HG02798 (cell line): ENCODE measurements around the gene USP35.
"Not testable (repeated sequence)": the region's sequence is repeated elsewhere in the genome, so short reads cannot be mapped to it uniquely, and the experiment has no call there.

Experiments used
- ATAC-seq: cut with Tn5 transposase; IDR thresholded peaks from one replicate; pipeline ENCODE4 v1.9.1; 2021; ENCODE audit warnings: mild to moderate bottlenecking; ENCODE audit not compliant: unreplicated experiment, poor library complexity

USP35 gene

DNA sequence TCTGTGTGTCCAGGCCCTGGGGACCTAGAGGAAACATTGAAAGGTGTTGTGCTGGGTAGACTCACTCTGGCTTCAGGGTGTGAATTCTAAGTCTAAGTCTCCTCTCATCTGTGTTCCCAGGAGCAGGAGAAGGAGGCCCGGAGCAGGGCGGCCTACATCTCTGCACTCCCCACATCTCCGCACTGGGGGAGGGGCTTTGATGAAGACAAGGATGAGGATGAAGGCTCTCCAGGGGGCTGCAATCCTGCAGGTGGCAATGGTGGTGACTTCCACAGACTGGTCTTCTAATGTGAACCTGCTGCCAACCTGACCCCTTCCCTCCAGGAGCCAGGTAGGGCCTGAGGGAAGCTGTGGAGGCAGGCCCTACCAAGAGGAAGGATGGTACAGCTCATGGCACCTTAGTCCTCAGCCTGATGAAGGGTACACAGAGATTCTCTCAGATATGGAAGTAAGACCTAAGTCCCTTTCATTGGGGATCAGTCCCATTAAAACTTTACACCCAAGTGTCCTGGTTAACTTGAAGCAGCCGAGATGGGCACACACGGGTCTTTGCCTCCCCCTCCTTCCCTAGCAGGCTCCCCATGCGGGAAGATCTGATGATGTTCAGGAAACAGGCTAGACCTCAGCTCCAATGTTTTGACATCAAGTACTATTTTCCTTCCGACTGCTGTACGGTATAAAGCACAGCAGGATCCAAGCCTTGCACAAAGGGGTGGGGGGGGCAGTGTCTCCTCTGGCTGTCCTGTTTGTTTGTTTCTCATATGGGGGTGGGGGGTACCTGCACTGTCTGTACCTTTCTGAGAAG is 25.0 kb downstream of the USP35 start:
- ATAC-seq = no peak

DNA sequence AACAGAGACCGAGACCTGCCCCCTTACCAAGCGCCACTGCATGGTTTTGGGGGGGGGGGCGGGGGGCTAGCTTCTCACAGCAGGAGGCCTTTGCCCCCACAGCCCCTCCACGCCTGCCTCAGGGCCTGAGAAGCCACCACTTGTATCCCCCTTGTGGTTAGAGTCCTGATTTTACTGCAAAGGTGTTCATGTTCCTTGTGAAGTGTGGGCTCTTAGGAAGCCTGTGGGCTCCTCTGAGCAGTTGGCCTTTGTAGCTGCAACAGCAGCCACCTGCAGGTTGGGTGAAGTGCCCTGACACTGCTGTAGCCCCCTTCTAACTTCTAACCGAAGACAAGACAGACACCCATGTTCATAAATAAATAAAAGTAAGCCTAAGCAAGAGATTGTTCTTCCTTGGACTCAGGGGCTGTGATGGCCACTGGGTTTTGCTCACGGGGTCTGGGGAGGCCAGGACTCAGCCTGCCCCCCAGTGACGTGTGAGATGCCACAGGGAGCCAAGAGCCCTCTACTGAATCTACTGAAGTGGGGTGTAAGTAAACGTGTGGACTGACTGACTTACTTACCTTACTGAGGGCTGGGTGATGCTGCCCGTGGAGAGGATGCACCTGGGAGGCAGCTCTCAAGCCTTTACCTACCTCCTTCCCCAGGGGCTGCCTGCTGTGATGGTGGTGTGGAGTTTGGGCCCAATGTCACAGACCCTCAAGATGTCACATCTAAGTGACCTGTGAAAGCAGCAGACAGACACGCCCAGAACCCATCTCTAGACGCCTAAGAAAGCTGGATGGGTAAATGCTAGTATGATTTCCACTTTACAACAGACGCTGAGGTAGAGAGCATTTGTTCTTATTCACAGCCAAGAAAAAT is 25.8 kb downstream of the USP35 start:
- no peak for ATAC-seq

DNA sequence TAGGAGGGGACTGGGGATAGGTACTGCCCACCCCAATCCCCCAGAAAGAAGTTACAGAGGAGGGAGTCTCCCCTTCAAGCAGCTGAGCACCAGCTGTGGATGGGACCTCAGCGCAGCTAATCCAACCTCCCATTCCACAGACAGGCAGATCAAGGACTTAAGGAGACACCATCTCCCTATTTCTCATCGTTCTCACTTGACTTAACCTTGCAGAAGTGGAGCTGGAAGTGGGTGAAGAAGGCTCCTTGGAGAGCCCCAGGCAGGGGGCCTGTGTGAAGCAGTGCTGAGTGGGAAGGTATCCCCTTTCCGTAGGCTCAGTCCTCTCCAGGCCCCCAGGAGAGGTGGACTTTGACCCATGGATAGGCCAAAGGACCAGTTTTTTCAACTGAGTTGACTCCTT is 27.3 kb downstream of the USP35 start:
- no peak for ATAC-seq

DNA sequence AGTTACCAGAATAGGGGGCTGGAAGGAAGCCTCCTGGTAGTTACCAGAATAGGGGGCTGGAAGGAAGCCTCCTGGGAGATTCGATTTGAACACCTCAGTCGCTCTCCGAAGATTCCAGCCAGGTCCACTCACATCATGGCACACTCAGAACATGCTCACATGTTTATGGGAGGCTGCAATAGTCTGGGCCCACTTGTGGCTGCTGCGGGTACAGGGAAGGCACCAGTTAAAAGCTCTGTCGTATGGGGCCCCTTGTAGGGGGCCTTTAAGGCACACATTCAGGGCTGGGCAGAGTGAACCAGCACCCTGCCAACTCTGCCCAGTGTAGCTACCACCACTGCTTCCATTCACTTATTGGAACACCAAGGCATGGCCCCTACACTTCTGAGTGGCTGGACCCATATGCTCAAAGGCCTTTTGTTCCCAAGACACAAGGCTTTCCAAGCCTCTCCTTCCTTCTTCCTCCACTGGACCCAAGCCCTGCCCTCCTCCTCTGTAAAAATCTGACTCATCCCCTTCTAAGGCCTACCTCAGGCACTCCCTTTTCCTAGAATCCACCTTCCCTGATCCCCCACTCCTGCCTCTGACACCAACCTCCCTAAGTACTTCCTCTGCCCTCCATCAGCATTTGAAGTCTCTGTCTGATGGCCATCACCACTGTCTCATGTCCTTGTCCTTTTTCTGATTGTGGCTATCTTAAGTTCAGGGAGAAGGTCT is 28.0 kb downstream of the USP35 start:
- ATAC-seq = no peak

DNA sequence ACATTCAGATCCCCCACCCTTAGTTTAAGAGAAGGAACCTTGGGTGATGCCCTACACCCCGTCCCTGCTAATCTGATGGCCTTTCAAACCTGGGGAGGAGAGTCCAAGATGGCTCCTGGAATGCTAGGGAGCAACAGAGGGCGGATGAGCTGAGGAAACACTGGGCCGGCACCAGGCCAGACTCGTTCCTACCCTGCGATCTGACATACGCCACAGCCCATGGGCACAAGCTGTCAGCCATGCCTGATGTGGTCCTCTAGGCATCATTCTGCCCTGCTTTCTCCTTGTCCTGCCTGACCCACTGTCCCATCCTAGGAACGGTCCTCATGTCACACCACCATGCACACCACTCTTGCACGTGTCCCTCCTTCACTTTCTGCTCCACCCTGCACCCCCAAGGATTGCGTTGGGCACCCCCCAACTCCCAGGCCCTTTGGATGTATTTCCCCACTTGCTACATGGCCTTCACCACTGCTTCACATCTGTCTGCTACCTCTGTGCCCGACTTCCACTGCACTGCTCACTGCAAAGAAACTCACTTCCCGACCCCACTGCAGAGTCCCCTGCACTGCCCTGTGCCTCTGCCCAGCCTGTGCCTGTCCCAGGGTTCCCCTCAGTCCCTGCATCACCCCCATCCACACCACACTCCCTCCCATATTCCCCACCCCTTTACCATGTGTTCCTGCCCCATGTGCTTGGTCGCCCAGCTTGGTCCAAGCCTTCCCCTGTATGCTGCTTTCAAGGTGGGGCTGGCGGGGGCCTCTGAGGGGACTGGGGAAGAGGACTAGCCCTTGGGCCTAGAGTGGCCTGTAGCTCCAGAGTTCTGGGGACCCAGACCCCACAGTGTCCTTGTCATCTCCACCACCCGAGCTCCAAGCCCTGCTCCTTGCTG is 29.2 kb downstream of the USP35 start:
- no peak for ATAC-seq

DNA sequence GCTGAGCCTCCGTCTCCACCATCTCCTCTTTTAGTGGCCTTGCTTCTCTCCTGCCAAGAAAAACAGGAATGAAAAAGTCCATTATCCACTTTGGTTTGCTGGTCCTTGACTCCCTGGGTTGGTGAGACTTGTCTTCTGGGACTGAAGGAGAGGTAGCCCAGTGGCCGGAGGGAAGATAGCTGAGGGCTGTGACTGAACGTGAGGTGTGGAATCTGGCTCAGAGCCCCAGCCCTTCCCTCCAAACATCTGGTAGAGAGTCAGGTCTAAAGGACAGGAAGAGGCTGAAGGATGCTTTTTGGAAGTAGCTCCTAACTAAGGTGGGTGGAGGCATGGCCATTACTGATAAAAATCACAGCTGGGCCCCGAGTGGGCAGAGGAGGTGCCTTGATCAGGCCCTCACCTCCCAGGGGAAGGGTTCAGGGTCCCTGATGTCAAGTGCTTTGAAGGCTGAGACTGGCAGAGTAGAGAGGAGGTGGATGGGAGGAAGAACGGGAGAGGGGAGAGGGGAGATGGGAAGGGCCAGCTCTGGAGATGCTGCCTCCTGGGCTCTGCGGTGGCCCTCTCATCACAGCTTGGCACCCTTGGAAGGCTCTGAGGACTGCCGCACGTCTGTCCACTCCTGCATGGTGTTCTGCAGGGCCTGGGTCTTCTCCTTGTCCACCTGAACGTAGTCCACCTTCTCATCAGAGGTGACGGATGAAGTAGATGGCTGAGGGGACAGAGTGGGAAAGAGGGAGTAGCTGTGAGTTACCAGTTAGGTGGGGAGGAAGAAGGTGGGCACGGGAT is 30.2 kb downstream of the USP35 start:
- ATAC-seq = no peak

DNA sequence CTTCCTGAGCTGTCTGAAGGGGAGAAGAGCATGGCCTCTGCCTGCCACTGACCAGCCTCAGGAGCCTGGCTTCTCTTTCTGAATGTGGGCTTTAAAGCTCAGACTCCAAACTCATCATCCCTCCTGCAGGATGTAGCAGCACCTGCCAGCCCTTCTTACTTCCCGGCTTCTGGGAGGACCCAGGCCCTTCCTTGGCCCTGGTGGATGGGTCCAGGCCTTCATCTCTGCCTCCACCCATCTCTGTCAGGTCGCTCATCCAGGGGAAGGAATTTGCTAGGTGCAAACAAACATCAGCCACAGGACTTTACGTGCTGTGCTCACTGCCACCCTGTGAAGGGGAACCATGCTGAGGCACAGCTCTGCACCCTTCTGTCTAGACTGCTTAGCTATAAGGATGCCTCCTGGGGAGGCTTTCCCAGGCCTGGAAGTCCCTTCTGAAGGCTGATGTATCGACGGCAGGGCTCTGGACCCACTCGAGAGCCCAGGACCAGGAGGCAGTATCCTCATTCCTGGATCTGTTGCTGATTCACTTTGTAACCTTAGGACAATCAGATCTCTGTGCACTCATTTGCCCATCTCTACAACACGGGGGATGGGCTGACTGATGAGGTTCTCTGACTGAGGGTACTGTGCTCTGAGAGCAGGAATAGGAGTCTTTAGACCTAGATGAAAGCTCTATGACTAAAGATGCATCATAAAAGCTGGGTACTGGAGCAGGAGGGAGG is 30.9 kb downstream of the USP35 start:
- ATAC-seq = no peak

DNA sequence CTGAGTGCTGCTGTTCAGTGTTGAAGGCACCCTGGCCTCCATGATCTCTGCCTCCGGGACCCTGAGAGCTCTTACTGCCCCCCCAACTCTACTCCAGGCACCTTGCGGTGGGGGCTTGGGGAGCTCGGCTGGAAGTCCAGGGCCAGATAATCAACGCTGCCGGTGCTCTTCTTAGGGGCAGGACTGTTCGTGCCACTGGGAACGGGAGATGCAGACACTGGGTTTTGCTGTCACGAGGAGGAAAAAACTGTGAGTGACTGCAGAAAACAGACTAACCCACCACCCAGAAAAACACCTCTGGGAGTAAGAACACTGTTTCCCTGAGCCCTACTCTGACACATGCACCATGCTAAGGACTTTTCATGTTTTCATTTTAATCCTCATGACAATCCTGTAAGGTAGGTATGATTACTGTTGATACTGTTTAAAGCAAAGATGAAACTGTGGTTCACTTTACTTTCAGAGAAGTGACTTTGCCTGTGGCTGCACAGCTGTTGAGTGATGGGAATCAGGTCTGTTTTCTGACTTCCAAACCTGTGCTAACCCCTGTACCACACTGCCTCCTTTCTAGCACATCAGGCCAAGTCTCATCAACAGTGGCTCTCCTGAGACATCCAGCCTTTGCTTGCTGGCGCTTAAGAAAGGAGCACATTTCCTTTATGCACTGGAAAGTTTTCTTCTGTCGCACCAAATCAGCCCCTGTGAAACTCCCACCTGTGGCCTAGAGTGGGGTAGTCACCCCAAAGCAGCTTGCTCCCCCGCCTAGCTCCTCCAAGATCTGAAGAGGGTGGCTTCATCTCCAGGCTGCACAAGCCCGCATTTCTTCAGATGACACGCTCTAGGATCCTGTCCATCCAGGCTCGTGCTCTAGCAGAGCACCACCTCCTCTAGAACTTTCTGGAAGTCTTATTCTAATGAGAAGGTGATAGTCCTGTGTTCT is 31.8 kb downstream of the USP35 start:
- no peak for ATAC-seq

DNA sequence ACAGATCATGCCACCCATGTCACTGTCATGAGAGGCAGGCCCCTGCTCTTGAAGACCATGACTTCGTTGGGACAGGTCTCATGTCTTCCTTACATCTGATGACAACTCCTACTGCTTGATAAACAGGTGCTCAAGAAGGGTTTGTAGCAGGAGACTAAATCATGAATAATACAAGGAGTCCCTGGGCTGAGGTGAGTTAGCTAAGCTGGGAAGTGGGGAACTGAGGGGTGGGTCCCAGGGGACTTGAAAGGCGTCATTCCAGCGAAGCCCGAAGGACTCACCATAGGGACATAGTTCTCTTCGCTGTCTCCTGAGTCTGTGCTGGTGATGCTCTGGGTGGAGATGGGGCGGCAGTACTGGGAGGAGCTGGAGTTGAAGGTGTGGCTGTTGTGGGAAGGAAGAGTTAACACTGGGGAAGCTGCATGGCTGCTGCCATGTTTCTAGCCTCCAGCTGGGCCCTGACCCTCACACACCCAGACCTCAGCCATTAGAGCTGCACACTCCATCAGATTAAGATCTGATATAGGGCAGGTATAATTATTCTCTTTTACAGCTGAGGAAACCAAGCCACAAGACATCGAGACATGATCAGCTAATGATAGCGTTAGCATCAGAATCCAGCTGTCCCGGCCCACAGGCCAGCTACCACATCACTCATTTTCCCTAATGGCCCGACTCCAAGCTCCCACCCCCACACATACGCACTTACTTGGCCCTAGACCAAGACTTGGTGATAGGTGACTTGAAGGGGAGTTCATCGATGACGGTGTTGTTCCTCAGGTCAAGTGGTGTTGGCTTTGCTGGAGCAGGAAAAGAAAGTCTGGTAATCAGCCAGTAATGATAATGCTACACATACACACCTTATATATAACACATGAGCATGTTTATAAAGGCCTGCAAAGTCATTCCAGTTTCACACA is 32.9 kb downstream of the USP35 start:
- ATAC-seq = no peak

DNA sequence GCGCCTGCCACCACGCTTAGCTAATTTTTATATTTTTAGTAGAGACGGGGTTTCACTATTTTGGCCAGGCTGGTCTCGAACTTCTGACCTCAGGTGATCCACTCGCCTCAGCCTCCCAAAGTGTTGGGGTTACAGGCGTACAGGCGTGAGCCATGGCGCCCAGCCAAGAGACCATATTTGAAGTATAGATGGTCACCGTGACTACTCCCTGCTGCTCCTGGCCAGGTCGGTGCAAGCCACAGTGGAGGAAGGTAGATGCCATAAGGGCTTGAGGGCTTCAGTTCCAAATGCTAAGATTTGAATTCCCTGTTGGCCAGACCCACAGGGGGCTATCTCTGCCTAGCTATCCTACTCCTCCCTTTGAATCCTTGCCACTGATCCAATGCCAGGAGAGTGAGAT is 34.0 kb downstream of the USP35 start:
- not testable (repeated sequence) for ATAC-seq

DNA sequence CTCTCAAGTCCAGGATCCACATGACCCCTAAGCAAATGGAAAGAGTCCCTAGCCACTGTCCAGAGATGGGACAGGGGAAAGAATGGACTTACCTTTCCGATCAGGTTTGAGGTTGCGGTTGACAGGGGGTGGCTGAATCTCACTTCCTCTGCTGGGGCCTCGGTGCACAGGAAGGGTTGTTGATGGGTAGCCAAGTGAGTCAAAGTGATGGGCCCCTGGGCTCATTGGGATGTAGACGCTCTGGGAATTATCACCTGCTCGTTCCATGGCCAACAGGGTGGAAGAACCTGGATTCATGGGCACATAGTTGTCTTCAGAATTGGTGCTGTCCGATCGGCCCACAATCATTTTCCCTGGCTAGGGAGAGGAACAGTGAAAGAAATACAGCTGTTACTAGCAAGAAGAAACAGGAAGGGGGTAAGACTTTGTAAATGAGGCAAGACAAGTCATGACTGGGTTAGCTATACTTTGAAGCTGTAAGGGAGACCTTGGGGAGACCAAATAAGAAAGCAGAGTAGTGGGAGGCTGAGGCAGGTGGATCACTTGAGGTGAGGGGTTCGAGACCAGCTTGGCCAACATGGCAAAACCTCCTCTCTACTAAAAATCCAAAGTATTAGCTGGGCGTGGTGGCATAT is 34.7 kb downstream of the USP35 start:
- ATAC-seq = peak; percentile 69

DNA sequence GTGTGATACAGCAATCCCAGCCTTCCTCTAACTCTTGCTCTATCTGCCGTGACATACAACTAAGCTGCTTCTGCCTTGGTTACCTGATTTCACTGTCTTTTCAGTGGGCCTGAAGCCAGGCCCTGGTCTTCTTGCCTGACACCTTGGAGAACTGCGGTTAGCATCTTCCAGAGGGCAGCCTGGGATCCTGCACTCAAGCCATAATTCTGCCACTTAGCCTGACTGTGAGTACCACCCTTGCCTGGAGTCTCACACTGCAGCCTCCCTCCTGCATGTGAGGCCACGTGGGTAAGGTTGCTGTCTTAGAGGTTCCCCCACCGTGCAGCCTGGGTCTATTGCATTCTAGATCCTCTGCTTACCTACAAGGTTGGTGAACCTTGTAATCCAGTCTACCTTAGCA is 35.8 kb downstream of the USP35 start:
- ATAC-seq = no peak

DNA sequence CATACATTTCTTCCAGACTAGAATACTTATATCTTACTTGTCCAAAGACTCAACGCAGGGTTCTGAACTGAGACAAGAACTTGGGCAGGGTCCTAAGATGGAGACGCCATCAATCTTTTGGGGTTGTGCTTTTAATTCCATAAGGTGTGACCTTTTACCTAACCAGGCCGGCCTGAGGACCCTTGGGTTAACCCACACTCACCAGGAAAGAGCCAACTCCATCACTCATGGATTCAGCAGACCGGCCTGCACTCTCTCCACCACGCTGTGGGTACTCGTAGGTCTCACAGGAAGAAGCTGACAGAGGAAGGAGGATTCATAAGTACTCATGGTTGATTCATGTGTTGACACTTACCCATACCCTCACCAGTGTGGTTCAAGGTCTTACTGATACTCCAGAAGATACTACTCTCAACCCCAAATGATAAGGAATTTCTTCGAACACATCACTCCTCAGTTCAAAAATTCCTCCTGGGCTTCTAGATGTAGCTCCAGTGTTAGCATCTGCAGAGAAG is 36.2 kb downstream of the USP35 start:
- no peak for ATAC-seq

DNA sequence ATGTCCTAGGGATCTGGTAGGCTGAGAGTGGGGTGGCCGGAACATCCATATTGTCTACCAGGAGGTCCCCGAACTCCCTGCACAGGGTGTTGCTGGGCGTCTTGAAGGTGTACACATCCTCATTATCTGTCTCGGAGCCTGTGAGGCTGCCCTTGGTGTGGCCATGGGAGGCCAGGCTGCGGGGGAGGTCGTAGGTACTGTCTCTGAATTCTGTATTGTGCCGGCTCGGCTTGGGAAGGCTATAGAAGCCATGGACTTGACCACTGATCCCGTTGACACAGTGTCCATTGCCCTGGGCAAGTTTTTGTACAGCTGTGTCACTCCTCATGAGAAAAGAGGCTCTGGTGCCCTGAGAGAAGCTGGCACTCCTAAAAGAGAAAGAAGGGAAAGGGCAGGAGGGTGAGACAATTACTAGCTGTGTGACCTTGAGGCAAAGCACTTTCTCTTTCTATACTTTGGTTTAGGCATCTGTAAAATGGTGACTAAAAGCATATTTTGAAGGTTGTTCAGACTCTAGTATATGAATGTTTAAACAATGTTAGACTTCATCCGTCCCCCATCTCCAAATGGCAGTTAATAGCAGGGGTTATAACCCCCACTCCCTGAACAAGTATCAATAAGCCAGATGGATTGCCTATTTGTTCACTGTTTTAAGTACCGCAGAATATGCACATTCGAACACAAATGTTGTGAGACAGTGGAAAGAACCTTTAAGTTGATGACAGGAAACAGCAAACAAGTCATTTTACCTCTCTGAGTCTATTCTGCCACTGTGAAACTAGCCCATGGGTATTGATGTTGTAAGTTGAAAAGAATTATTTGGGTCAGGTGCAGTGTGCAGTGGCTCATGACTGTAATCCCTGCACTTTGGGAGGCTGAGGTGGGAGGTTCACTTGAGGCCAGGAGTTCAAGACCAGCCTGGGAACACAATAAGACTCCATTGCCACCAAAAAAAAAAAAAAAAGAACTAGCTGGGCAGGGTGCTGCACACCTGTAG is 38.3 kb downstream of the USP35 start:
- no peak for ATAC-seq

DNA sequence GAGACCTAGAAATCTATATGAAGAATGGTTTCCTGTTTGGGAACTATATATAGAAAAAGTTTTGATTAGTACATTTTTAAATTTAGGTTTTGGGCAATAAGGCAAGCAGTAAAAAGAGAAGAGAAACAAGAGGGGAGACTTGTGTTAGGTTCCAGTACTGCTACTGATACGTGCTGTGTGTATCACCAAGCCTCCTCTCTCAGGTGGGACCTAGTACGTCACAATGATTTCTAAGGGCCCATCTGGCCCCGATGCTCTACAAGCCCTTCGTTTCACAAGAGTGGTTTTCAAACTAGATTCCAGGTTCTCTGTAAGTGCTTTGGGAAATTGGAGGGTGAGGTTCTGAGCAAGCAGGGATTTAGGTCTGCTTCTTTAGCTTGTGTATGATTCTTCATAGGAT is 39.2 kb downstream of the USP35 start:
- ATAC-seq = peak; percentile 42
